Pulmonary artery endothelial cell (primary cell): ENCODE measurements around the gene KDM2B. TPM values are rescaled to one million over a fixed set of nuclear protein-coding genes. Genes with fewer than 3 reads are reported as not detected.
"Not testable (repeated sequence)": the region's sequence is repeated elsewhere in the genome, so short reads cannot be mapped to it uniquely, and the experiment has no call there.

Experiments used
- DNase-seq: peaks from one replicate; pipeline ENCODE4 v3.0.0-alpha.2; 2011; ENCODE audit warnings: low read depth, low spot score
- total RNA-seq: library from RNA; depleted of rRNA; stranded (reverse); fragments of >200 nt; gene quantifications from 2 replicates; pipeline ENCODE4 v1.2.3, GENCODE V29; 2014

The KDM2B gene
- total RNA-seq, 1 donor from 2014 or later = 30.5 TPM

- DNase-seq = not testable (repeated sequence)
These were observed 4.1 kb upstream of the KDM2B start for GRCh38 chr12:121584885-121585284.

- not testable (repeated sequence) for DNase-seq
These were observed 2.5 kb upstream of the KDM2B start for GRCh38 chr12:121583334-121583661.

DNA sequence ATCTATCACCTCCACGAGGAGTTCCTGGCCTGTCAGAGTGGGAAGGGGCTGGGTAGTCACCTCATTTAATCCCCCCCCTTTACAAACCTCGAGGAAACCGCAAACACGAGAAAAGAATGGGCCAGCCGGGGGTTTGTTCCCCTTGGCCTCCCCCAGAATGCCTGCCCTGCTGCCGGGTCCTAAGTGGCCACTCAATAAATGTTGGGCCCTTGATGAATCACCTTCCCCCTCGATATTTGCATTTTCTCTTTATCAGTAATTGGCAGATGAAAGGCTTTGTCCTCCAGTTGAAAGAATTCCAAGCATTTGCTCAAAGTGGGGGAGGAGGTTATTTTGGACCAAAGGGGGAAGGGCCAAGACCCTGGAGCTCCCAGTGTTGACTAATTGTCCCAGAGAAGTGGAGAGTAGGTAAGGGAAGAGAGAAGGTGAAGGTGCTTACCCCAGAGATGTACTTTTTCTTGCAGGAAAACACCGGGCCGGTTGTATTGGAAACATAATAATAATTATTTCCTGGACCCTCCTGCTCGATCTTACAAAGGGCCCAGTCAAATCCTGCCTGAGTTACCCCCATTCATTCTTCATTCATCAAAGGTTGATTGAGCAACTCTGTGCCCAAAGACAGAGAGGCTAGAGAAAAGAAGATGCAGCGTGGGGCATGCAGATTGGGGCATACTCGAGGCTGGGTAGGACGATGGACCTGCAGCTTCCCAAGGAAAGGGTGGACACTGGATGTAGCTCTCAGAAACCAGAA, 1.9 kb upstream of the KDM2B start:
- no peak for DNase-seq

DNA sequence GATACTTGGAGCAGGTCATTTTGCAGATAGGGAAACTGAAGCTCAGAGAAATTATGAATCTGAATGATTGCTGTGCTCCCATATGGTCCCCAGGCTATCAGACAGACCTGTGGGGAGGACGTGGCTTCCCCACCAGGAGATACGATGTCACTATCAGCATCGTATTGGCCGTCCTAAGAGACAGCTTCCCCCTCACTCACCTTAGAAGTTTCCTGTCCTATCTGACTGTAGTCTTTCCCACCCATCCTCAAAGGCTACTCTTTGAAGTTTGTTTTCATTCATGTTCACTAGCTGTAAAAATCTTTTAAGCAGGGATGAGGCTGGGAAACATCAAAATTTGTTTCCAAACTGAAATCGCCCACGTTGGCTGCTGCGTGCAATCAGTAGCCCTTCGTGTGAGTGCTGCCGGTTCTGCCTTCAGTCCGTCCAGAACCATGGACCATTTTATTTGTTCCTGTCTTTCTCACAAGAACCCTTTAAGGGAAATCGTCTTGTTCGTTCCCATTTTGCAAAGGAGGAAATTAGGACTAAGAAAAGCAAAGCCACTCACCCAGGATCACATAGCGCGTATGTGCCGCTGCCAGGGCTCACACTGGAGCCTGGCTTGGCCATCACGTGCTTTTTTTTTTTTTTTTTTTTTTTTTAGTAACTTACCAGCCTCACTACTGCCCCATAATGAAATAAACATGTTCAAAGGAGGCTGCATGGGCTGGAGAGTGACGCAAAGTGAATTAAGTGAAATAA, 1.0 kb upstream of the KDM2B start:
- DNase-seq = no peak

DNA sequence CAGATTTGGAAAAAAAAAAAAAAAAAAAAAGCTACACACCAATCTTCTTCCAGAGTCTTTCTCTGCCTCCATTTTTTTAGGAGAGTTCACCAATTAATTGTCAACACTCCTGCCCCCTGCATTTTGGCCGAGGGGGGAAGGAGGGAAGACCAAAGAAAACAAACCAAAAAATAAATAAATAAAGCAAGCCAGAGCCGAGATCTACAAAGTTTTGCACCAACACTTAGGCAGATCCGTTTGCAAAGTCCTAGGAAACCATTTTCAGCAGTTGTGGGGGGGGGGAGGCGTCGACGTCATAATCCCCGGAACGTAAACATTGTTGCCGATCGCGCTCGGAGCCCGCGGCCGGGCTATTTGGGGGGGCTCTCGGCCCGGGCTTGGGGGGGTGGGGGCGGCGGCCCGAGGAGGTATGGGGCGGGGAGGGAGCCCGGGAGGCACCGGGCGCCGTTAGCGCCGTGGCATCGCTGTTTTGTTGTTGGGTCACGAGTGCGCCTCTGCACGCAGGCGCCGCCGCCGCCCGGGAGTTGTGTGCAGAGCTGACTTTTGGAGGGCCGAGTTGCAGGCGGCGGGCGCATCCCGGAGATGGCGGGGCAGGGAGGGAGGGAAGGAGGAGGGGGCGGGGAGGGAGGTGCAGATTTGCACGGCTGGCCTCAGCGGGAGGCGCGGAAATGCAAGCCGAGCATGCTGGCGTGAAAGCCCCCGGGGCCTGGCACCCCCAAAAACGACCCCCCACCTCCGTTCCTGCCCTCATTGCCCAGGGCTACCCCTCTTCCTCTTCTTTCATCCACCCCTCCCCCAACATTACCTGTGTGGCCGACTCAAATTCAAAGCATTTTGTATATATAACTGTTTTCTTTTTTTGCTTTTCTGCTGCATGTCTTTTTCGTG, 598 bp downstream of the KDM2B start:
- DNase-seq = no peak

GRCh38 chr12:121579190-121579791, 1.5 kb downstream of the KDM2B start:
- DNase-seq = no peak

GRCh38 chr12:121578230-121579189, 2.3 kb downstream of the KDM2B start:
- DNase-seq = no peak

DNA sequence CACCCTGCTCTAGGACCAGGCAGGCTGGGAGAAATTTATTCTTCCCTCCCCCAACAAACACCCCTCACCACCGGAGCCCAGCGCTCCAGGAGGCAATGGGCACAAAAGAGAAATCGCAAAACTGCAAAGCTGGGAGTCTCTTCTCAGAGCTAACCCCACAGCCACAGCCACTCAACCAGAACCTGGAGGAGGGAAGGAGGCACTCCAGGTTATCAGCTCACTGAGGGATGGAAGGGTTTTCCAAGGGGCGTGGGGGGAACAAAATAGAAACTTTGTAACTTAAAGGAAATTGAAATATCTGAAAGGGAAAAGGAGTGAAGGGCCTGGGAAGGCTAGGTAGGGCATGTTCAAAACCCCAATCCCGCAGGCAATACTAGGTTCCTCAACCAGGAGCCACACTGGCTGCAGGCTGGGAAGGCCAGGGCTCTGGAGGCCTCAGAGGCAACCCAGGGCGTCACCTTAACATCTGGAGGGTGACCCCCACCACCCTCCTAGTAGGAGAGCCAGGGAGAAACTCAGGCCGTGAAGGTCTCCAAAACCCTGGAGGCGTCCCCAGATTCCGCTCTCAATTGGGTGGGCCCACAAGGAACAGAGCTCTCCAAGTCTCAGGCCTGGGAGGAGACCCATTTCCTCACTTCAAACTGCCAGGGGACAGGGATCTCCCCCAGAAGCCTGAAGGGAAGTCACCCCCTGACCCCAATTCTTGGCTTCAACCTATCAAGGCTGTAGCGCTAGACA, 3.2 kb downstream of the KDM2B start:
- DNase-seq = no peak

- no peak for DNase-seq
These were observed 3.9 kb downstream of the KDM2B start for GRCh38 chr12:121576851-121577391.

DNA sequence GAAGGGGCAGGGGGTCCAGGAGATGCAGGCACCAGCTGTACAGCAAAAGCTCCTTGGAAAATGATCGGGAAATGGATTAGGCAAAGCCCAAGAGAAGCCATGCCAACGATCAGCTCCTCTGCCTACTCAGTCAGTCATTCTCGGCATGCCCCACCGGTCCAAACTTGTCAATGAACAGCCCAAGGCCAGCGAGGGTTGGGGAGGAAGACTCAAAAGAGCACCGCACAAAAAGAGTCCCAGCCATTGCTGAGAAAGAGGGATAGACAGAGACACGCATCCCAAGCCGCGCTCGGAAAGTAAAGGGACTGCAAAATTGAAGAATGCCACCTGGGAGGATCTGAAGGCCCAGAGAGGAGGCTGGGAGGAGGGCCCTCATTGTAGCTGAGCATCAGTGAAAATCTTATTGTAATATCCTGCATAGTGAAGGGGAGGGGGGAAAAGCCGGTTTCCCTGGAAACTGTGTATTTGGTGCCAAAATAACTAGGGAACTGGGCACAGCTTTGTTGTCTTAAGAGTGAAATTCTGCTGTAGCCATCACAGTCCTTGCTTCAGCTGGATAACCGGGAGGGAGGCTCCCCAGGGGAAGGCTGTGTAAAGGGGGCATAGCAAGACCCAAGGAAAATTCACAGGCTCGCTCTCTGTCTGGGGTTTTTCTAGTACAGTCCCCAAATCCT, 4.7 kb downstream of the KDM2B start:
- DNase-seq = no peak

DNA sequence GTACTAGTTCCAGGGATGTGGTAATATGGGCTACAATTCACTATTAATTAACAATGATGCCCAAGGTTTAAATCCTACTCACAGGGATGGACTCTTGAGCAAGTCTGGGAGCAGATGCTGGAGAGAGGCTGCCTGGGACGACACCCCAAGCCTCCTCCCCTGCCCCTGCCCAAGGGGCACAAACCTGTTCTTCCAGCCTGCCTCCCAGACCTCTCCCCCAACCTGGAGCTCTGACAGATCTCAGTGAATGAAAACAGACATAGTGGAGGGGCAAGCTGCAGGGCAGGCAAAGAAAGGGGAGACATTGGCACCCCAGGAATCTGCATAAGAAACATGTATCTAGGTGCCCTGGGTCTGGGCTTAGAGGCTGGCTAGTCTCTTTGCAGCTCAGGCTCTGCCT, 5.8 kb downstream of the KDM2B start:
- no peak for DNase-seq

GRCh38 chr12:121574025-121574424, 6.8 kb downstream of the KDM2B start:
- no peak for DNase-seq

DNA sequence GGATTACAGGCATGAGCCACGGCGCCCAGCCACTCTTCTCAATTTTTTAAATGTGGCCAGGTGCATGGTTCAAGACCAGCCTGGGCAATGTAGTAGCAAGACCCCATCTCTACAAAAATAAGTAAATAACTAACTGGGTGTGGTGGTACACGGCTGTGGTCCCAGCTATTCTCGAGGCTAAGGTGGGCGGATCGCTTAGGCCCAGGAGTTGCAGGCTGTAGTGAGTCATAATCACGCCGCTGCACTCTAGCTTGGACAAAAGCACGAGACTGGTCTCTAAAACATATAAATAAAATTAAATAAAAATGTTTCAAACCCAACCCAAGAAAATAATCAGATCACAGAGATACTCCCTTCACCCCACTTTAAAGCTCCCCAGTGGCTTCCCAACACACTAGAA, 8.9 kb downstream of the KDM2B start:
- no peak for DNase-seq

GRCh38 chr12:121570467-121571283, 10.1 kb downstream of the KDM2B start:
- DNase-seq = no peak

GRCh38 chr12:121568971-121569751, 11.7 kb downstream of the KDM2B start:
- no peak for DNase-seq

- DNase-seq = no peak
These were observed 12.3 kb downstream of the KDM2B start for GRCh38 chr12:121568518-121568917.

GRCh38 chr12:121565076-121565475, 15.7 kb downstream of the KDM2B start:
- no peak for DNase-seq
